Activated CD8-positive, alpha-beta T cell treated with anti-CD3 and anti-CD28 coated beads for 36 hours (primary cell): ENCODE measurements around the gene CAMTA1. TPM values are rescaled to one million over a fixed set of nuclear protein-coding genes. Genes with fewer than 3 reads are reported as not detected.

Source experiments
- ATAC-seq: fragments of 200-7000 bp; cut with Tn5 transposase; one replicate; pipeline ENCODE4 v1.10.0; 2021; ENCODE audit warnings: mild to moderate bottlenecking, moderate library complexity
- CTCF ChIA-PET: fragments of 350-600 bp; sonication (Branson Sonifier 250); formaldehyde crosslinking; loops from one replicate; lab custom pipeline; 2021; ENCODE audit warnings: antibody characterized with exemption; lab: Charles Lee
- POLR2A ChIA-PET: fragments of 350-600 bp; sonication (Branson Sonifier 250); formaldehyde crosslinking; loops from one replicate; lab custom pipeline; 2021; ENCODE audit warnings: antibody characterized with exemption; lab: Charles Lee
- DNase-seq: peaks from one replicate; pipeline ENCODE4 v3.0.0-alpha.2; 2020
- H3K27ac Mint-ChIP-seq: one replicate; pipeline ENCODE4 v1.8.0; 2021; ENCODE audit warnings: mild to moderate bottlenecking, mixed read lengths
- H3K27me3 Mint-ChIP-seq: one replicate; pipeline ENCODE4 v1.8.0; 2021; ENCODE audit warnings: mixed read lengths
- H3K36me3 Mint-ChIP-seq: one replicate; pipeline ENCODE4 v1.8.0; 2021; ENCODE audit warnings: low read depth, mixed read lengths
- H3K4me1 Mint-ChIP-seq: one replicate; pipeline ENCODE4 v1.8.0; 2021; ENCODE audit warnings: low read depth, mixed read lengths
- H3K4me3 Mint-ChIP-seq: one replicate; pipeline ENCODE4 v1.8.0; 2021; ENCODE audit warnings: mild to moderate bottlenecking, moderate library complexity, mixed read lengths
- H3K9me3 Mint-ChIP-seq: one replicate; pipeline ENCODE4 v1.8.0; 2021; ENCODE audit warnings: mixed read lengths
- intact Hi-C: fragments of 100-400 bp; cut with micrococcal nuclease; formaldehyde crosslinking; loops from one replicate; pipeline ENCODE4 v1.10.0; 2022
- total RNA-seq, 2 experiments: library from RNA; stranded (reverse); gene quantifications; one replicate each; pipeline ENCODE4 v1.2.3, GENCODE V29; 2021
- TF ChIP-seq, protein P1 (sequence below): fragments of 200-600 bp; IDR thresholded peaks from one replicate; pipeline ENCODE4 v1.8.0; 2022; ENCODE audit warnings: antibody characterized with exemption, mild to moderate bottlenecking

Gene CAMTA1
- total RNA-seq, 2 experiments from 2014 or later, result 67.7 to 70.9 TPM

DNA sequence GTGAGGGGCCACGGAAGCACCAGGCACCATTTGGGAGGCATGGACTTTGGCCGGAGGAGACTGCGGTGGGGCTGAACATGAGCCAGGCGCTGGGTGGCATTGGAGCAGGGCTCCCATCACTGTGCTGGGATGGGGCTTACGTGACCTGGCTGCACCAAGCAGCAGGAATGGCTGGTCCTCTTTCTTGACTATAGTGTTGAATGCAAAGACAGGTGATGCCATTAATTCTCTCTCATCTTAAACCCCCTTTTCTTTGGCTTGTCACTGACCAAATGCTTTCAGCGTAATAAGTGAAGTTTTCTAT lies 447.9 kb downstream of the CAMTA1 start:
- ATAC-seq, result no peak
- TF ChIP-seq, protein P1, sequence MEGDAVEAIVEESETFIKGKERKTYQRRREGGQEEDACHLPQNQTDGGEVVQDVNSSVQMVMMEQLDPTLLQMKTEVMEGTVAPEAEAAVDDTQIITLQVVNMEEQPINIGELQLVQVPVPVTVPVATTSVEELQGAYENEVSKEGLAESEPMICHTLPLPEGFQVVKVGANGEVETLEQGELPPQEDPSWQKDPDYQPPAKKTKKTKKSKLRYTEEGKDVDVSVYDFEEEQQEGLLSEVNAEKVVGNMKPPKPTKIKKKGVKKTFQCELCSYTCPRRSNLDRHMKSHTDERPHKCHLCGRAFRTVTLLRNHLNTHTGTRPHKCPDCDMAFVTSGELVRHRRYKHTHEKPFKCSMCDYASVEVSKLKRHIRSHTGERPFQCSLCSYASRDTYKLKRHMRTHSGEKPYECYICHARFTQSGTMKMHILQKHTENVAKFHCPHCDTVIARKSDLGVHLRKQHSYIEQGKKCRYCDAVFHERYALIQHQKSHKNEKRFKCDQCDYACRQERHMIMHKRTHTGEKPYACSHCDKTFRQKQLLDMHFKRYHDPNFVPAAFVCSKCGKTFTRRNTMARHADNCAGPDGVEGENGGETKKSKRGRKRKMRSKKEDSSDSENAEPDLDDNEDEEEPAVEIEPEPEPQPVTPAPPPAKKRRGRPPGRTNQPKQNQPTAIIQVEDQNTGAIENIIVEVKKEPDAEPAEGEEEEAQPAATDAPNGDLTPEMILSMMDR, result no peak
- DNase-seq, result no peak
- H3K36me3 Mint-ChIP-seq, result no peaks in the 10 kb centered on the region
- H3K4me1 Mint-ChIP-seq, result no peaks in the 10 kb centered on the region
- no peak overlapping the region for H3K4me3 Mint-ChIP-seq
- no peaks in the 10 kb centered on the region for H3K9me3 Mint-ChIP-seq
- no peaks in the 10 kb centered on the region for H3K27me3 Mint-ChIP-seq
- intact Hi-C loops, result no loop called here
- ChIA-PET POLR2A (no interaction called here), CTCF (no interaction called here)
- no peak overlapping the region for H3K27ac Mint-ChIP-seq

DNA sequence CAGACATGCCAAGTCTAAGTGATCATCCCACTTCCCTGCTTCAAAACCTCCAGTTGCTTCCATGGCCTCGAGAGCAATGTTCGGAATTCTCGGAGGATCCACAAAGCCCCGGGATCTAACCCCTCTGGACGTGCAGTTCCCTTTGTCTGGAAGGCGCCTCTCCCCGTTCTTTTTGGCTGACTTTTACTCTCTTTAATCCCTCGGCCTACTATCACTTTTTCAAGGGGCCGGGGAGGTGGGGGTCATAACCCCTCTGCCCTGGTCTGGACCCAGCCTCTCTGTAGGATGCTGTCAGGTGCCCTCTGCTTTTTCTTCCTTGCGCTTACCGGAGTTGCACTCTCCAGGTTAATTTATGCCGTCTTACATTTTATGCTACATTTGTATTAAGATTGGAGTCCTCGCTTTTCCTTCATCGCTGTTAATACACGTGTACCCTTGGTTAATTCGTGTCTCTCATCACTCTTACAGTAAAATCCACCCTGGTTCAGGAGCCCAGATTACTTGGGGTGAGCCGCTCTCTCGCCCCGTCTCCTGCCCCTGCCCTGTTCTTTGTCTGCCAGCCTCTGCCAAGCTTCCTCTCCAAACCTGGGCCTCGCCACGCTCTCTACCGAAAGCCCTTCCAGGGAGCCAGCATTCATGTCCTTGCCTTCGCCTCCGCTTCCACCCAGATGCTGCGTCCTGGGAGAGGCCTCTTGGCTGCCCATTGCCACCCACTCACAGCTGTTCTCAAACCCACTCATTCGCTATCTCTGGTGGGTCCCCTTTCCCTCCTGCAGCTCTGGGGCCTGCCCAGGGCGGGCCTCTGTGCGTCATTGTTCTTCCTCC lies 448.6 kb downstream of the CAMTA1 start:
- no peak for DNase-seq
- POLR2A ChIA-PET, result no interaction called here
- CTCF ChIA-PET, result no interaction called here
- Mint-ChIP-seq H3K27me3 (no peaks in the 10 kb centered on the region), H3K36me3 (no peaks in the 10 kb centered on the region), H3K4me3 (no peak overlapping the region), H3K4me1 (no peaks in the 10 kb centered on the region), H3K9me3 (no peaks in the 10 kb centered on the region), H3K27ac (no peak overlapping the region)
- intact Hi-C loops, result no loop called here
- TF ChIP-seq, protein P1, result no peak
- no peak for ATAC-seq

DNA sequence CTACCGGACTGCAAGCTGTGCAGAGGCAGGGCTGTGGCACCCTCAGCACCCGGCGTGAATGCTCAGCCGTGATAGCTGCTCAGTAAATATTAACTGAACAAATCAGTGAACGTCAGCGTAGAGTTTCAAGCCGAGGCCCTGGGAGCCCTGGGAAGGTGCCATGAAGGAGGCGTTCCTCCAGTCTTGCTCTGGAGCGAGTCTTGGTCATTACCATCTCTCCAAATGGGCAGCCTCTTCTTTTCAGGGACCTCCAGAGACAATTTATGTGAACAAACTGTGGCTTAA lies 449.2 kb downstream of the CAMTA1 start:
- DNase-seq, result no peak
- no peaks in the 10 kb centered on the region for H3K36me3 Mint-ChIP-seq
- TF ChIP-seq, protein P1, result no peak
- intact Hi-C loops, result no loop called here
- no peaks in the 10 kb centered on the region for H3K9me3 Mint-ChIP-seq
- POLR2A ChIA-PET, result no interaction called here
- CTCF ChIA-PET, result no interaction called here
- no peaks in the 10 kb centered on the region for H3K4me1 Mint-ChIP-seq
- H3K27ac Mint-ChIP-seq, result no peak overlapping the region
- no peak overlapping the region for H3K4me3 Mint-ChIP-seq
- no peak for ATAC-seq
- peaks cover 2% of the 10 kb centered on the region for H3K27me3 Mint-ChIP-seq

DNA sequence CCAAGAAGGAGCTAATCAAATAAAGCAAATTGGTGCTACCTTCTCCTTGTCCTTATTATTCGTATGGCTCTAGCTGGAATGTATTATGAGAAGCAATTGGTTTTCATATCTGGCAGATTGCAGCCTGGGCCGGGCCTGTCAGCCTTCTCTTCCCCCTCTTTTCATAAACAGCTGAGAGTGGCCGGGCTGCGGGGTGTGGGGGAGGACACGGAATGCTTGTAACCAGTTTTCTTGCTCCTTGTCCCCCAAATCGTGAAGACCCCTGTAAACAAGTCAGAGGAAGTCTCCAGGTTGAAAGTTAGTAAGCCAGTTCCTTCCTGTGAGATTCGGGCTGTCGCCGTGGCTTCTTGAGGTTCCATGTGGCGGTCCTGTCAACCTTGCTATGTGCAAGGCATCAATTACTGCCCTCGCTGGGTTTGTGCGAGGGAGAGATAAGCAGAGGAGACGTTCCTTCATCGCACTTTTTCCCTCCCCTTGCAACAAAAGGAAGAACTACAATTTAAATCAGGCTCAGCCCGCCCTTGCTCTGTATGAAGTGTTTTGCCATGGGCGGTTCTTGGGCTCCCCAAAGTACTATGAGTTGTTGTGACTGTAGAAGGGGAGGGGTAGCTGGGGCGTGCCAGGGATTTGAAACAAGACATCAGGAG lies 450.7 kb downstream of the CAMTA1 start:
- Mint-ChIP-seq H3K9me3 (no peaks in the 10 kb centered on the region), H3K27me3 (peaks cover 5% of the 10 kb centered on the region), H3K4me3 (no peak overlapping the region), H3K36me3 (no peaks in the 10 kb centered on the region), H3K4me1 (no peaks in the 10 kb centered on the region), H3K27ac (no peak overlapping the region)
- ATAC-seq (no peak), DNase-seq (no peak)
- intact Hi-C loops, result no loop called here
- POLR2A ChIA-PET, result no interaction called here
- CTCF ChIA-PET, result no interaction called here
- TF ChIP-seq, protein P1, result no peak

DNA sequence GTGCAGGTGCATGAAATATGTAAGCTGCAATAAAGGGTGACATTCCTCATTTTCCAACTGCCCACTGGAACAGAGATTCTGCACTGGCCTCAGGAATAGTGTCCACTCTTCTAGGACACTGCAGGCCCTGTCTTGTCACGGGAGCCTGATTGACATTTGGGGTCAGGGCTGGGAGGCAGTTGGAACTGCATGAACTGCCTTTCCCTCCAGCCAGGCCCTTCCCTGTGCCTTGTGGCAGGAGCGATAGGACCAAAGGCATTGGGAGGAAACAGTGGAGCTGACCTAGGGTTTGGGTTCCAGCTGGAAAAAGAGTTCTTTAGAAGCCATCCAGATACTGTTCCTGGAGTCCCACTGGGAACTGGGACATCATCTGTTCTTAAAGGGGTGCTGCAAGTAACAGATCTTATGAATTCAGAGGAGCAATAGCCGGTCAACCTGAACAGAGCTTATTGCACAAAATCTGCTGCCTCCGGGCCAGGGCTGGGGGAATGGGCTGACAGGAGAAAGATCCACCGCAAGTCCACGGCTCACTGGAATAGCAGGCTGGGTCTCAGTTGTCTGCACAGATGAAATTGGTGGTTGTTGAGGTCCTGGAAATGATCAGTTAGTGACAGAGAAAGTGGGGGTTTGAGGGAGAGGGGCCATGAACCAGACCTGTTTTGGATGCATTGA lies 451.7 kb downstream of the CAMTA1 start:
- intact Hi-C loops, result no loop called here
- Mint-ChIP-seq H3K9me3 (no peaks in the 10 kb centered on the region), H3K27ac (no peak overlapping the region), H3K4me3 (no peak overlapping the region), H3K36me3 (no peaks in the 10 kb centered on the region), H3K27me3 (peaks cover 6% of the 10 kb centered on the region), H3K4me1 (no peaks in the 10 kb centered on the region)
- ChIA-PET CTCF (no interaction called here), POLR2A (no interaction called here)
- no peak for DNase-seq
- no peak for ATAC-seq
- TF ChIP-seq, protein P1, result no peak
